ENCODE data around the gene ZNF222. TPM values are rescaled to one million over a fixed set of nuclear protein-coding genes. Genes with fewer than 3 reads are reported as not detected.

The ZNF222 gene
- total RNA-seq, 4 donors from 2014 or later = 1.1 to 6.7 (median 3.1) TPM

DNA sequence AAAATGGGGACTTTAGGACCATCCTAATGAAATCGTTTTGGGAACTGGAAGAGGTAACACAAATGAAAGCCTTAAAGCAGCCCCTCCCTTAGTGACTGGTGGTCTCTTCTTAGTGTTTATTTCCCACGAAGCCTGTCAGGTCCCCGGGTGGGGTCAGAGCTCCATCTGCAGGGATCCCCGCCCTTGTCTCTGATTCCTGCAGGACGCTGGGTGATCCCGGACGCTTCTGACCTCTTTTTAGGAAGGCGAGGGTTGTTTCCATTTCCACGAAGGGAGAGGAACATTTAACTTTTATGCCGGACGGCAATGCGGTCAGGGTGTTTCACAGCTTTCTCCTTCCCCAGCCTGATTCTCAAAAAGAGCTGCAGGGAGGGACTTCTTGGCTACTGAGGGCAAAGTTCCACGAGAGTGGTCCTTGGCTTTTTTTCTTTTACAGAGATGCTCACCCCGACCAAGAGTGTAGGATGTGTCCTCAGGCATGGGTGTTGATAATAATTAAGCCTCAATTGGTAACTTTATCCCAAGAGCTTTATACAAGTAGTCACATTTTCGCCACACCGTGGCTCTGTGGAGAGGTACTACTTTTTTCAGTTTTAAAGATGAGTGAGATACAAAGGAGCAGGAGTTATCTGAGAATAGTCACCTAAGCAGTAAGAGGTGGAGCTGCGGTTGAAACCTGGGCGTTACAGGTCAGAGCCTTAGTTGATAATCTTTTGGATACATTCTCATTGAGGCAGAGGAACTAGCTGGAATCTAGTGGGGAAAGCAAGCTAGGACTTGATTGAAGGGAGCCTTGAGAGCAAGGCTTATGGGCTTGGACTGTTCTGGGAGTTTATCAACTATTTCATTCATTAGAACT is 47.6 kb downstream of the ZNF222 start:
- Histone ChIP-seq H3K4me3 (peak overlapping the region; percentile 40 to 85 (median 68)), H3K27me3 (no peaks in the 10 kb centered on the region), H3K9me3 (peaks cover 0 to 24% (median 19%) of the 10 kb centered on the region in 3 donors), H3K36me3 (peaks cover 0 to 20% (median 0%) of the 10 kb centered on the region in 3 donors), H3K4me1 (peaks cover 8 to 25% (median 9%) of the 10 kb centered on the region in 3 donors), H3K27ac (peak overlapping the region in 2 of 4 donors; percentile 57 to 65)
- TF ChIP-seq, protein P1, sequence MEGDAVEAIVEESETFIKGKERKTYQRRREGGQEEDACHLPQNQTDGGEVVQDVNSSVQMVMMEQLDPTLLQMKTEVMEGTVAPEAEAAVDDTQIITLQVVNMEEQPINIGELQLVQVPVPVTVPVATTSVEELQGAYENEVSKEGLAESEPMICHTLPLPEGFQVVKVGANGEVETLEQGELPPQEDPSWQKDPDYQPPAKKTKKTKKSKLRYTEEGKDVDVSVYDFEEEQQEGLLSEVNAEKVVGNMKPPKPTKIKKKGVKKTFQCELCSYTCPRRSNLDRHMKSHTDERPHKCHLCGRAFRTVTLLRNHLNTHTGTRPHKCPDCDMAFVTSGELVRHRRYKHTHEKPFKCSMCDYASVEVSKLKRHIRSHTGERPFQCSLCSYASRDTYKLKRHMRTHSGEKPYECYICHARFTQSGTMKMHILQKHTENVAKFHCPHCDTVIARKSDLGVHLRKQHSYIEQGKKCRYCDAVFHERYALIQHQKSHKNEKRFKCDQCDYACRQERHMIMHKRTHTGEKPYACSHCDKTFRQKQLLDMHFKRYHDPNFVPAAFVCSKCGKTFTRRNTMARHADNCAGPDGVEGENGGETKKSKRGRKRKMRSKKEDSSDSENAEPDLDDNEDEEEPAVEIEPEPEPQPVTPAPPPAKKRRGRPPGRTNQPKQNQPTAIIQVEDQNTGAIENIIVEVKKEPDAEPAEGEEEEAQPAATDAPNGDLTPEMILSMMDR (IDR thresholded peaks at IDR 0.05) = no peak
- no peak for TF ChIP-seq POLR2A (IDR thresholded peaks at IDR 0.05)
- whole genome bisulfite sequencing, 2 donors = 12 to 16% methylated on average over 16 to 18 of the region's 18 CpGs
- DNase-seq = no peak
- intact Hi-C loops (cut with DNase I) = no loop called here

DNA sequence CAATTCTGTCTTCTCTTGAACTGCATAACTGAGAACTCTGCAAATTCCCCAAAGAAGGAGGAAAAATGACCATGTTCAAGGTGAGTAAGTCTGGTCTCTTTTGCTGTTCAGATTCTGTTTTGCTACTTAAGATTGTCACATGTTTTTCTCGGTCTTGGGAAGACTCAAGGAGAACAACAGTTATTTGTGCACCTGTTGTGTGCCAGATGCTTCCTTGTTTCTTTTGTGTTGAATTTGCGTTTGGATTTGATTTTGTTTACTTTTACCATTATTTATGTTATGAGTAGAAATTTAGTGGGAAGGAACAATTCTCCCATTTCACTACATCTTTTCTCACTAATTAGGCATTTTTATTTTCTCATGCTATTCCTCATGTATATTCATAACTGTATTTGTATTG is 51.1 kb downstream of the ZNF222 start:
- TF ChIP-seq POLR2A (IDR thresholded peaks at IDR 0.05) = no peak
- TF ChIP-seq, protein P1 (IDR thresholded peaks at IDR 0.05) = no peak
- peaks cover 8 to 23% (median 8%) of the 10 kb centered on the region in 3 donors for H3K4me1 ChIP-seq
- intact Hi-C loops (cut with DNase I) = no loop called here
- no peak overlapping the region for H3K27ac ChIP-seq
- no peak overlapping the region for H3K4me3 ChIP-seq
- peaks cover 0 to 3% (median 0%) of the 10 kb centered on the region in 3 donors for H3K9me3 ChIP-seq
- WGBS, 2 donors = 84 to 86% methylated on average over 2 of the region's 2 CpGs
- DNase-seq = no peak
- H3K27me3 ChIP-seq = no peaks in the 10 kb centered on the region
- H3K36me3 ChIP-seq = peaks cover 0 to 51% (median 4%) of the 10 kb centered on the region in 3 donors

Small RNA genes lying within 50 kb of the gene (small RNA-seq; reads per million reads assigned to genes)
- 0 reads per million in 4 donors for gene AC006213.5

Other genes with a start within 250 kb of the ZNF222 start
- 10 to 100 TPM in 1 of 4 donors, 1 to 10 TPM in 3; 3.2 to 16.9 (median 5.3) TPM for gene KCNN4, start 244.4 kb upstream of the ZNF222 start, total RNA-seq
- 10 to 100 TPM in 3 of 4 donors, 1 to 10 TPM in 1; 9.9 to 32.0 (median 22.4) TPM for gene LYPD5, start 222.9 kb upstream of the ZNF222 start, total RNA-seq
- gene ZNF283, start 198.1 kb upstream of the ZNF222 start, total RNA-seq = 10 to 100 TPM in 1 of 4 donors, 1 to 10 TPM in 3; 1.5 to 19.1 (median 6.5) TPM
- 1 to 10 TPM; 1.3 to 1.7 (median 1.5) TPM for gene ZNF404, start 141.4 kb upstream of the ZNF222 start, total RNA-seq
- gene ZNF45, start 90.1 kb upstream of the ZNF222 start, total RNA-seq = 1 to 10 TPM; 5.0 to 8.4 (median 6.4) TPM
- 10 to 100 TPM in 1 of 4 donors, 1 to 10 TPM in 3; 1.4 to 12.9 (median 2.2) TPM for gene ZNF221, start 74.2 kb upstream of the ZNF222 start, total RNA-seq
- gene ZNF155, start 41.2 kb upstream of the ZNF222 start, total RNA-seq = 1 to 10 TPM; 2.0 to 7.1 (median 3.8) TPM
- 1 to 10 TPM; 1.1 to 6.3 (median 1.8) TPM for gene ZNF230, start 22.4 kb upstream of the ZNF222 start, total RNA-seq
- 1 to 10 TPM; 2.7 to 4.9 (median 3.5) TPM for gene ZNF223, start 26.7 kb downstream of the ZNF222 start, total RNA-seq
- 1 to 10 TPM in 2 of 4 donors, under 1 TPM in 2; 0.44 to 1.9 (median 0.80) TPM for gene ZNF284, start 46.8 kb downstream of the ZNF222 start, total RNA-seq
- gene ZNF224, start 69.0 kb downstream of the ZNF222 start, total RNA-seq = 10 to 100 TPM in 1 of 4 donors, 1 to 10 TPM in 3; 5.7 to 23.8 (median 8.2) TPM
- gene ZNF225, start 88.0 kb downstream of the ZNF222 start, total RNA-seq = 1 to 10 TPM; 1.2 to 3.1 (median 2.4) TPM
- gene ZNF234, start 116.2 kb downstream of the ZNF222 start, total RNA-seq = 1 to 10 TPM in 3 of 4 donors, under 1 TPM in 1; 0.88 to 8.4 (median 3.4) TPM
- gene ZNF226, start 139.7 kb downstream of the ZNF222 start, total RNA-seq = 10 to 100 TPM in 3 of 4 donors, 1 to 10 TPM in 1; 9.9 to 23.8 (median 12.9) TPM
- gene ZNF227, start 187.2 kb downstream of the ZNF222 start, total RNA-seq = 10 to 100 TPM in 1 of 4 donors, 1 to 10 TPM in 3; 4.7 to 16.4 (median 8.8) TPM
- under 1 TPM in 1 of 4 donors, not detected in 3; 0.57 TPM for gene ZNF233, start 234.5 kb downstream of the ZNF222 start, total RNA-seq